ENCODE results near the gene LRIT1.
A peak's percentile ranks its signal among the peaks of the same experiment; 100 is the strongest.

Gene LRIT1

GRCh38 chr10:84216834-84217233, 24.5 kb downstream of the LRIT1 start:
- DNase-seq (ENCODE audit: low read depth), result no peak
- no peak overlapping the region for H3K4me3 ChIP-seq (ENCODE audit: low read length)
- TF ChIP-seq CTCF (IDR thresholded peaks at IDR 0.05; ENCODE audit: insufficient read depth, low read depth, low read length, missing control alignments), result no peak

- peak; percentile 72 for TF ChIP-seq CTCF (IDR thresholded peaks at IDR 0.05; ENCODE audit: insufficient read depth, low read depth, low read length, missing control alignments)
- H3K4me3 ChIP-seq (ENCODE audit: low read length), result no peak overlapping the region
- peak; percentile 46 for DNase-seq (ENCODE audit: low read depth)
Measured at GRCh38 chr10:84214612-84215235, 26.6 kb downstream of the LRIT1 start.

- H3K4me3 ChIP-seq (ENCODE audit: low read length), result no peak overlapping the region
- TF ChIP-seq CTCF (IDR thresholded peaks at IDR 0.05; ENCODE audit: insufficient read depth, low read depth, low read length, missing control alignments), result no peak
- no peak for DNase-seq (ENCODE audit: low read depth)
Measured at GRCh38 chr10:84214046-84214572, 27.2 kb downstream of the LRIT1 start.

- DNase-seq (ENCODE audit: low read depth), result no peak
- TF ChIP-seq CTCF (IDR thresholded peaks at IDR 0.05; ENCODE audit: insufficient read depth, low read depth, low read length, missing control alignments), result no peak
- no peak overlapping the region for H3K4me3 ChIP-seq (ENCODE audit: low read length)
Measured at GRCh38 chr10:84213076-84213475, 28.3 kb downstream of the LRIT1 start.

GRCh38 chr10:84212014-84212413, 29.3 kb downstream of the LRIT1 start:
- no peak for DNase-seq (ENCODE audit: low read depth)
- TF ChIP-seq CTCF (IDR thresholded peaks at IDR 0.05; ENCODE audit: insufficient read depth, low read depth, low read length, missing control alignments), result no peak

GRCh38 chr10:84211566-84211965, 29.8 kb downstream of the LRIT1 start:
- no peak for DNase-seq (ENCODE audit: low read depth)
- no peak for TF ChIP-seq CTCF (IDR thresholded peaks at IDR 0.05; ENCODE audit: insufficient read depth, low read depth, low read length, missing control alignments)
- H3K4me3 ChIP-seq (ENCODE audit: low read length), result no peak overlapping the region

More at GRCh38 chr10:84212014-84212413, 29.3 kb downstream of the LRIT1 start:
- H3K4me3 ChIP-seq (ENCODE audit: low read length), result no peak overlapping the region

- no peak overlapping the region for H3K4me3 ChIP-seq (ENCODE audit: low read length)
- TF ChIP-seq CTCF (IDR thresholded peaks at IDR 0.05; ENCODE audit: insufficient read depth, low read depth, low read length, missing control alignments), result no peak
- no peak for DNase-seq (ENCODE audit: low read depth)
Measured at GRCh38 chr10:84208023-84208422, 33.3 kb downstream of the LRIT1 start.

Data from epithelial cell of esophagus (primary cell).